ENCODE results near the gene GAPDH.
"Not testable (repeated sequence)": the region's sequence is repeated elsewhere in the genome, so short reads cannot be mapped to it uniquely, and the experiment has no call there.

Gene GAPDH

DNA sequence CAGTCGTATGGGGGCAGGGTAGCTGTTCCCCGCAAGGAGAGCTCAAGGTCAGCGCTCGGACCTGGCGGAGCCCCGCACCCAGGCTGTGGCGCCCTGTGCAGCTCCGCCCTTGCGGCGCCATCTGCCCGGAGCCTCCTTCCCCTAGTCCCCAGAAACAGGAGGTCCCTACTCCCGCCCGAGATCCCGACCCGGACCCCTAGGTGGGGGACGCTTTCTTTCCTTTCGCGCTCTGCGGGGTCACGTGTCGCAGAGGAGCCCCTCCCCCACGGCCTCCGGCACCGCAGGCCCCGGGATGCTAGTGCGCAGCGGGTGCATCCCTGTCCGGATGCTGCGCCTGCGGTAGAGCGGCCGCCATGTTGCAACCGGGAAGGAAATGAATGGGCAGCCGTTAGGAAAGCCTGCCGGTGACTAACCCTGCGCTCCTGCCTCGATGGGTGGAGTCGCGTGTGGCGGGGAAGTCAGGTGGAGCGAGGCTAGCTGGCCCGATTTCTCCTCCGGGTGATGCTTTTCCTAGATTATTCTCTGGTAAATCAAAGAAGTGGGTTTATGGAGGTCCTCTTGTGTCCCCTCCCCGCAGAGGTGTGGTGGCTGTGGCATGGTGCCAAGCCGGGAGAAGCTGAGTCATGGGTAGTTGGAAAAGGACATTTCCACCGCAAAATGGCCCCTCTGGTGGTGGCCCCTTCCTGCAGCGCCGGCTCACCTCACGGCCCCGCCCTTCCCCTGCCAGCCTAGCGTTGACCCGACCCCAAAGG lies 804 bp downstream of the GAPDH start:
- TF ChIP-seq ZNF274 (IDR thresholded peaks at IDR 0.05; ENCODE audit: low read depth, low read length): no peak
- H3K4me3 ChIP-seq (ENCODE audit: low read length): peak overlapping the region; percentile 84

DNA sequence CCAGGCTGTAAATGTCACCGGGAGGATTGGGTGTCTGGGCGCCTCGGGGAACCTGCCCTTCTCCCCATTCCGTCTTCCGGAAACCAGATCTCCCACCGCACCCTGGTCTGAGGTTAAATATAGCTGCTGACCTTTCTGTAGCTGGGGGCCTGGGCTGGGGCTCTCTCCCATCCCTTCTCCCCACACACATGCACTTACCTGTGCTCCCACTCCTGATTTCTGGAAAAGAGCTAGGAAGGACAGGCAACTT lies 1.3 kb downstream of the GAPDH start:
- no peak for TF ChIP-seq ZNF274 (IDR thresholded peaks at IDR 0.05; ENCODE audit: low read depth, low read length)
- peak overlapping the region; percentile 84 for H3K4me3 ChIP-seq (ENCODE audit: low read length)

GRCh38 chr12:6535960-6536847 lies 1.9 kb downstream of the GAPDH start:
- no peak for TF ChIP-seq ZNF274 (IDR thresholded peaks at IDR 0.05; ENCODE audit: low read depth, low read length)
- peak overlapping the region; percentile 84 for H3K4me3 ChIP-seq (ENCODE audit: low read length)

DNA sequence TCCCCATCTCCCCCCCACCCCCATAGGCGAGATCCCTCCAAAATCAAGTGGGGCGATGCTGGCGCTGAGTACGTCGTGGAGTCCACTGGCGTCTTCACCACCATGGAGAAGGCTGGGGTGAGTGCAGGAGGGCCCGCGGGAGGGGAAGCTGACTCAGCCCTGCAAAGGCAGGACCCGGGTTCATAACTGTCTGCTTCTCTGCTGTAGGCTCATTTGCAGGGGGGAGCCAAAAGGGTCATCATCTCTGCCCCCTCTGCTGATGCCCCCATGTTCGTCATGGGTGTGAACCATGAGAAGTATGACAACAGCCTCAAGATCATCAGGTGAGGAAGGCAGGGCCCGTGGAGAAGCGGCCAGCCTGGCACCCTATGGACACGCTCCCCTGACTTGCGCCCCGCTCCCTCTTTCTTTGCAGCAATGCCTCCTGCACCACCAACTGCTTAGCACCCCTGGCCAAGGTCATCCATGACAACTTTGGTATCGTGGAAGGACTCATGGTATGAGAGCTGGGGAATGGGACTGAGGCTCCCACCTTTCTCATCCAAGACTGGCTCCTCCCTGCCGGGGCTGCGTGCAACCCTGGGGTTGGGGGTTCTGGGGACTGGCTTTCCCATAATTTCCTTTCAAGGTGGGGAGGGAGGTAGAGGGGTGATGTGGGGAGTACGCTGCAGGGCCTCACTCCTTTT lies 2.7 kb downstream of the GAPDH start:
- no peak for TF ChIP-seq ZNF274 (IDR thresholded peaks at IDR 0.05; ENCODE audit: low read depth, low read length)
- no peak overlapping the region; the same call in 1 of the 2 replicates for H3K4me3 ChIP-seq (ENCODE audit: low read length)

- H3K4me3 ChIP-seq (ENCODE audit: low read length): not testable (repeated sequence)
Observed at GRCh38 chr12:6537580-6538419, 3.5 kb downstream of the GAPDH start.

- no peak for TF ChIP-seq ZNF274 (IDR thresholded peaks at IDR 0.05; ENCODE audit: low read depth, low read length)
- H3K4me3 ChIP-seq (ENCODE audit: low read length): no peak overlapping the region
Observed at GRCh38 chr12:6538420-6539313, 4.3 kb downstream of the GAPDH start.

GRCh38 chr12:6539314-6539682 lies 5.0 kb downstream of the GAPDH start:
- no peak for TF ChIP-seq ZNF274 (IDR thresholded peaks at IDR 0.05; ENCODE audit: low read depth, low read length)

GRCh38 chr12:6539707-6540134 lies 5.4 kb downstream of the GAPDH start:
- no peak for TF ChIP-seq ZNF274 (IDR thresholded peaks at IDR 0.05; ENCODE audit: low read depth, low read length)
- no peak overlapping the region for H3K4me3 ChIP-seq (ENCODE audit: low read length)

More at GRCh38 chr12:6539314-6539682, 5.0 kb downstream of the GAPDH start:
- H3K4me3 ChIP-seq (ENCODE audit: low read length): no peak overlapping the region

DNA sequence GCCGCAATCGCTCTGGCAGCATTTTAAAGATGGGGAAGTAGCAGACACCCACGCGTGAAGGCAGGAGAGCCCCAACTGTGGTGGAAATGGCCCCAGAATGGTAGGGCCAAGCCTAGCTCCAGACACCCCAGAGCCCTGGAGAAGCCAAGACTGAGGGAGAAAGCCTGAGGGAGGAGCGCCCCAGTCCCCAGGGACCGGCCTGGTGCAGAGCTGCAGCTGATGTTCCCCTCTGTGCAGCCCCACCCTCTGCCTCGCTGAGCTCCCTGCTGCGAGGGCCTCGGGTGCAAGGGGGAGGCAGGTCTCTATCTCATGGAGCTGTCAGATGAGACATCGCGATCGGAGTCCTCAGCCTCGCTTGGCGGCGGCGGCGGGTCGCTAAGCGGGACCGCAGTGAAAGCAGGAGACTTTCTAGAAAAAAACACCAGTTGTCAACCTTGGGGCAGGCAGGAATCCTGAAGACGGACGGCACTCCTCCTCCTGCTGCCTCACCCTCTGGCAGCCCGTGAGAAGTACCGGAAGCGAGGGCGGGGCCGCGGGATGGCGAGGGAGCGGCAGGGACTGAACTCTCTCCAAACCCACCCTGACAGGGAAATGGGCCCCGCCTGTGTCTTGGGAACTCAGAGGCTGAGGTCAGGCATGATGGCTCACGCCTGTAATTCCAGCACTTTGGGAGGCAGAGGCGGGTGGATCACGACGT lies 6.0 kb downstream of the GAPDH start:
- TF ChIP-seq ZNF274 (IDR thresholded peaks at IDR 0.05; ENCODE audit: low read depth, low read length): no peak
- no peak overlapping the region for H3K4me3 ChIP-seq (ENCODE audit: low read length)

DNA sequence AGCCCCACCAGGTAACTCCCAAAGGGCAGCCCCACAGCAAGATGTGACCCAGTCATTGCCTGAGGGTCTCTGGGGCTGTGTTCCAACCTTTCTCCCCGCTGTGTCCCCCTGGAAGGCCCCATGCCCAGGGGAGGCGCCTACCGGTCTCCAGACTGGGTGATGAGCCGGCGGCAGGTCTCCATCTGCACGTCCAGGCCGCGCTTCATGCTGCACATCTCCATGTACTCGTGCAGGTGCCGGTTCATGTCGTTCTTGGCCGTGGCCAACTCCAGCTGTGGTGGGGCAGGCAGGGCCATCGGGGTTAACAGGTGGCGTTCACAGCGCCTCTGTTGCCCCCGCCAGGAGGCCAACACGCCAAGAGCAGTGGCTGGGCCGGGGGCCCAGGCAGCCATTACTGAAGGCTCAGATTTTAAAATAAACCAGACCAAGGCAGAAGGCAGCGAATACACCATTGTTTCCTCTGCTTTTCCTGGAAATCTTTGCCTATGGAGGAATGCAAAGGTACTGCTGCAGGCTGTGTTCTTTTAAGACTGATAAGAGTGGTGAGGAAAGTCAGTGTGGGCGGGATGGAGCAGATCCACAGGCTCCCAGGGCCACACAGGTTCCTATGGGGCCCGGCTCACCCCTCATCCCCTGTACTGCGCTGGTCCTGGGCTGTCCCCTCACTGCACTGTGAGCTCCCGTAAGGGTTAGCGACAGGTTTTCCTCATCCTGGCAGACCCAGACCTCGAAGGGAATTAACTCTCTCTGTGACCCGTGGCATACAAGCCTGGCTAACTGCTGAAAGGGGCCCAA lies 7.3 kb downstream of the GAPDH start:
- H3K4me3 ChIP-seq (ENCODE audit: low read length): no peak overlapping the region
- TF ChIP-seq ZNF274 (IDR thresholded peaks at IDR 0.05; ENCODE audit: low read depth, low read length): no peak

- no peak overlapping the region for H3K4me3 ChIP-seq (ENCODE audit: low read length)
- TF ChIP-seq ZNF274 (IDR thresholded peaks at IDR 0.05; ENCODE audit: low read depth, low read length): no peak
Observed at GRCh38 chr12:6542209-6543009, 8.1 kb downstream of the GAPDH start.

Data from GM08714 (cell line).